Activated naive CD4-positive, alpha-beta T cell treated with anti-CD3 and anti-CD28 coated beads, Interleukin-2, amount 50 U/mL, for 72 hours (primary cell): Measurements from ENCODE around the gene EIF4H. TPM values are rescaled to one million over a fixed set of nuclear protein-coding genes. Genes with fewer than 3 reads are reported as not detected.
"Not testable (repeated sequence)": the region's sequence is repeated elsewhere in the genome, so short reads cannot be mapped to it uniquely, and the experiment has no call there.

Experiments
- ATAC-seq, 2 donors: fragments of 150-1000 bp; cut with Tn5 transposase; 2 replicates each; pipeline ENCODE4 v1.10.0; 2021; ENCODE audit warnings: mild to moderate bottlenecking in 2 of 2, moderate library complexity in 2 of 2
- DNase-seq, 2 donors: peaks; one replicate each; pipeline ENCODE4 v3.0.0; 2021 to 2022; ENCODE audit warnings: low spot score in 2 of 2
- H3K27ac Mint-ChIP-seq, 2 donors: one replicate each; pipeline ENCODE4 v1.8.0; 2022; ENCODE audit warnings: mild to moderate bottlenecking in 2 of 2, mixed read lengths in 2 of 2
- H3K36me3 Mint-ChIP-seq, 2 donors: one replicate each; pipeline ENCODE4 v1.8.0; 2022; ENCODE audit warnings: mixed read lengths in 2 of 2
- H3K9me3 Mint-ChIP-seq, 2 donors: one replicate each; pipeline ENCODE4 v1.8.0; 2022; ENCODE audit warnings: mixed read lengths in 2 of 2
- total RNA-seq, 2 donors: library from RNA; stranded (reverse); gene quantifications; one replicate each; pipeline ENCODE4 v1.2.3, GENCODE V29; 2022

Gene EIF4H
- total RNA-seq, 2 donors from 2014 or later: 255 to 470 TPM

- H3K9me3 Mint-ChIP-seq: no peaks in the 10 kb centered on the region
These were observed 13.9 kb downstream of the EIF4H start for GRCh38 chr7:74187915-74188675.

GRCh38 chr7:74190259-74190658 is 16.1 kb downstream of the EIF4H start:
- ATAC-seq (no peak), DNase-seq (no peak)
- Mint-ChIP-seq H3K27ac (no peak overlapping the region), H3K9me3 (no peaks in the 10 kb centered on the region), H3K36me3 (peaks cover 21 to 59% of the 10 kb centered on the region in 2 donors)

More at GRCh38 chr7:74187915-74188675, 13.9 kb downstream of the EIF4H start:
- ATAC-seq (no peak), DNase-seq (no peak)
- H3K36me3 Mint-ChIP-seq: peaks cover 13 to 49% of the 10 kb centered on the region in 2 donors
- H3K27ac Mint-ChIP-seq: peak overlapping the region; percentile 12 to 90

GRCh38 chr7:74191231-74191630 is 17.1 kb downstream of the EIF4H start:
- Mint-ChIP-seq H3K9me3 (no peaks in the 10 kb centered on the region), H3K27ac (no peak overlapping the region), H3K36me3 (peaks cover 21 to 59% of the 10 kb centered on the region in 2 donors)
- no peak for ATAC-seq
- DNase-seq: no peak

GRCh38 chr7:74193054-74193453 is 18.9 kb downstream of the EIF4H start:
- Mint-ChIP-seq H3K36me3 (peaks cover 17 to 51% of the 10 kb centered on the region in 2 donors), H3K9me3 (no peaks in the 10 kb centered on the region)

GRCh38 chr7:74193913-74194312 is 19.8 kb downstream of the EIF4H start:
- Mint-ChIP-seq H3K9me3 (no peaks in the 10 kb centered on the region), H3K27ac (peak overlapping the region in 1 of 2 donors; percentile 77), H3K36me3 (peaks cover 11 to 42% of the 10 kb centered on the region in 2 donors)
- DNase-seq: no peak
- no peak for ATAC-seq

More at GRCh38 chr7:74193054-74193453, 18.9 kb downstream of the EIF4H start:
- peak overlapping the region in 1 of 2 donors; percentile 12 for H3K27ac Mint-ChIP-seq
- DNase-seq (no peak), ATAC-seq (peak in 1 of 2 donors; percentile 18)

GRCh38 chr7:74194686-74195085 is 20.5 kb downstream of the EIF4H start:
- peak overlapping the region; percentile 47 to 77 for H3K27ac Mint-ChIP-seq
- DNase-seq (no peak), ATAC-seq (no peak)
- peaks cover 11 to 34% of the 10 kb centered on the region in 2 donors for H3K36me3 Mint-ChIP-seq
- H3K9me3 Mint-ChIP-seq: no peaks in the 10 kb centered on the region

- ATAC-seq, DNase-seq, H3K9me3 Mint-ChIP-seq: not testable (repeated sequence)
- peak overlapping the region; percentile 47 to 90 for H3K27ac Mint-ChIP-seq
- peaks cover 8 to 28% of the 10 kb centered on the region in 2 donors for H3K36me3 Mint-ChIP-seq
These were observed 21.1 kb downstream of the EIF4H start for GRCh38 chr7:74195139-74195860.

- peaks cover 8 to 26% of the 10 kb centered on the region in 2 donors for H3K36me3 Mint-ChIP-seq
- not testable (repeated sequence) for H3K9me3 Mint-ChIP-seq, H3K27ac Mint-ChIP-seq, DNase-seq
- ATAC-seq: peak in 1 of 2 donors; percentile 8
These were observed 22.0 kb downstream of the EIF4H start for GRCh38 chr7:74195968-74196654.

GRCh38 chr7:74197449-74198124 is 23.4 kb downstream of the EIF4H start:
- no peak for ATAC-seq
- Mint-ChIP-seq H3K9me3 (no peaks in the 10 kb centered on the region), H3K27ac (no peak overlapping the region), H3K36me3 (peaks cover 8 to 23% of the 10 kb centered on the region in 2 donors)
- no peak for DNase-seq

- Mint-ChIP-seq H3K9me3 (no peaks in the 10 kb centered on the region), H3K36me3 (peaks cover 3% of the 10 kb centered on the region in 2 donors), H3K27ac (peak overlapping the region; percentile 14 to 30)
- ATAC-seq: no peak
- DNase-seq: no peak
These were observed 25.6 kb downstream of the EIF4H start for GRCh38 chr7:74199551-74200355.

- no peak for ATAC-seq
- H3K27ac Mint-ChIP-seq: no peak overlapping the region
- H3K9me3 Mint-ChIP-seq: no peaks in the 10 kb centered on the region
- no peak for DNase-seq
- H3K36me3 Mint-ChIP-seq: no peaks in the 10 kb centered on the region
These were observed 28.8 kb downstream of the EIF4H start for GRCh38 chr7:74202841-74203556.

- Mint-ChIP-seq H3K36me3 (no peaks in the 10 kb centered on the region), H3K9me3 (no peaks in the 10 kb centered on the region), H3K27ac (no peak overlapping the region)
- DNase-seq: no peak
- ATAC-seq: no peak
These were observed 29.9 kb downstream of the EIF4H start for GRCh38 chr7:74203956-74204618.

GRCh38 chr7:74206052-74206451 is 31.9 kb downstream of the EIF4H start:
- not testable (repeated sequence) for H3K27ac Mint-ChIP-seq, H3K36me3 Mint-ChIP-seq, ATAC-seq, H3K9me3 Mint-ChIP-seq, DNase-seq

GRCh38 chr7:74206589-74207120 is 32.5 kb downstream of the EIF4H start:
- Mint-ChIP-seq H3K36me3 (no peaks in the 10 kb centered on the region), H3K27ac (peak overlapping the region in 1 of 2 donors; percentile 78), H3K9me3 (no peaks in the 10 kb centered on the region)
- DNase-seq (peak; percentile 83 to 91), ATAC-seq (peak; percentile 66 to 72)
